Measurements from ENCODE around the gene ATN1. TPM values are rescaled to one million over a fixed set of nuclear protein-coding genes. Genes with fewer than 3 reads are reported as not detected.
"Not testable (repeated sequence)": the region's sequence is repeated elsewhere in the genome, so short reads cannot be mapped to it uniquely, and the experiment has no call there.

ATN1 gene
- total RNA-seq, 1 donor from 2014 or later: 37.0 TPM

- intact Hi-C loops (cut with micrococcal nuclease): loop anchor here (1.0 to 2.0 kb wide), 6 partner anchors 10 to 241 kb away; partner anchors contain the start of genes ENO2, ING4, SPSB2 and USP5
These were observed 23.2 kb upstream of the ATN1 start, which contains the start of gene LRRC23 for GRCh38 chr12:6904280-6905276. TSS of gene LRRC23 (plus strand) at chr12:6904822. CDS start at chr12:6905634, 812 bp downstream.

- intact Hi-C loops (cut with micrococcal nuclease): loop anchor here (2.0 kb wide), 1 partner anchor 33 kb away; no protein-coding TSS in a partner anchor
These were observed 22.2 kb upstream of the ATN1 start for GRCh38 chr12:6905414-6906040.

GRCh38 chr12:6908141-6908540 is 19.6 kb upstream of the ATN1 start:
- intact Hi-C loops (cut with micrococcal nuclease): not testable (repeated sequence)

- intact Hi-C loops (cut with micrococcal nuclease): no loop called here
These were observed 18.2 kb upstream of the ATN1 start for GRCh38 chr12:6909421-6910145.

GRCh38 chr12:6912164-6912935 is 15.4 kb upstream of the ATN1 start:
- intact Hi-C loops (cut with micrococcal nuclease): no loop called here

GRCh38 chr12:6914246-6914946 is 13.4 kb upstream of the ATN1 start, which contains the start of gene ENO2:
TSS of gene ENO2 (plus strand) at chr12:6914580. CDS start at chr12:6915833, 1,253 bp downstream.
- intact Hi-C loops (cut with micrococcal nuclease): loop anchor here (1.0 kb wide), 3 partner anchors 10 to 41 kb away; partner anchors contain the start of genes LRRC23 and SPSB2

- intact Hi-C loops (cut with micrococcal nuclease): loop anchor here (1.0 kb wide), 3 partner anchors 11 to 42 kb away; partner anchors contain the start of genes LRRC23 and SPSB2
These were observed 12.6 kb upstream of the ATN1 start for GRCh38 chr12:6914947-6915788.

GRCh38 chr12:6915789-6916285 is 11.9 kb upstream of the ATN1 start:
- intact Hi-C loops (cut with micrococcal nuclease): no loop called here

GRCh38 chr12:6916426-6917200 is 11.1 kb upstream of the ATN1 start:
- intact Hi-C loops (cut with micrococcal nuclease): no loop called here

- intact Hi-C loops (cut with micrococcal nuclease): no loop called here
These were observed 10.1 kb upstream of the ATN1 start for GRCh38 chr12:6917491-6918231.

GRCh38 chr12:6919588-6919987 is 8.2 kb upstream of the ATN1 start:
- intact Hi-C loops (cut with micrococcal nuclease): no loop called here

GRCh38 chr12:6921539-6921938 is 6.2 kb upstream of the ATN1 start:
- intact Hi-C loops (cut with micrococcal nuclease): no loop called here

- intact Hi-C loops (cut with micrococcal nuclease): no loop called here
These were observed 5.5 kb upstream of the ATN1 start for GRCh38 chr12:6921996-6922946.

GRCh38 chr12:6923003-6923732 is 4.6 kb upstream of the ATN1 start:
- intact Hi-C loops (cut with micrococcal nuclease): no loop called here

- intact Hi-C loops (cut with micrococcal nuclease): loop anchor here (1.0 kb wide), 5 partner anchors 14 to 189 kb away; partner anchors contain the start of genes C1R and C1RL
These were observed 3.9 kb upstream of the ATN1 start for GRCh38 chr12:6923851-6924250.
